ENCODE data around the gene GPD2.
A peak's percentile ranks its signal among the peaks of the same experiment; 100 is the strongest.

The GPD2 gene

DNA sequence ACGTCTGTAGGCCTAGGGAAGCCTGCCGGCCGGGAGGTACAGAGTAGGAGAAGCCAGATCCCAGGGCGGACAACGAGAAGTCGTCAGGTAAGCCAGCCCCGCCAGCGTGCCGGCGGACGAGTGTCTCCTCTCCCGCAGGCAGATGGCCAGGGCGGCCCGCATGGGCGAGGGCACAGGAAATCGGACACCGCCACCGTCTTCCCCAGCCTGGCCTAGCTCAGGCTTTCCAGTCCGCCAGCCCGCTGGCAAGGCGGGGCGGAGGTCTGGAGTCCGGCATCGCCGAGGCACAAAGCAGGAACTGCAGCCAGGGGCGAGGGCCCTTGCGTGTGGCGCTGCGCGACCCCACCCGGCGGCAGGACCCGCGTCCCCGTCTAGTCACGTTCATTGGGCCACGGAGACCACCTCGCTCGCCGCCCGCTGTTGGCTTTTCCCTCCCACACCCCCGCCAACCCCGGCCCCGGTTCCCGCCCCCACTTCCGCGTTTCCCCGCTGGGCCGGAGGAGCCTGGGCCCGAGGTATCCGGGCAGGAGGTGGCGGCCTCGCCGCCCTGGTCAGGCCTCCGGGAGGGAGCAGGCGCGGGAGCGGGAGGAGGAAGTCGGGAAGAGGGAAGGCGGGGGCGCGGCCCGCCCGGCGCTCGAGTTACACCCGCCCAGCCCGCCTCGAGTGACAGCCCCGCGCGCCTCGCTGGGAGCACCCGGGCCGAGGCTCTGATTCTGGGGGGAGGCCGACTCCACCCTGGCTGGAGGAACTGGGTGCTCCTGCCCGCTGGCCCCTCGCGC lies at the start of gene GPD2:
Gene GPD2 (plus strand): TSS at position 662 of the 779 bp plus-strand sequence. CDS start 39,727 bp downstream, outside the sequence.
- peak; percentile 45 for DNase-seq (ENCODE audit: low read depth)

DNA sequence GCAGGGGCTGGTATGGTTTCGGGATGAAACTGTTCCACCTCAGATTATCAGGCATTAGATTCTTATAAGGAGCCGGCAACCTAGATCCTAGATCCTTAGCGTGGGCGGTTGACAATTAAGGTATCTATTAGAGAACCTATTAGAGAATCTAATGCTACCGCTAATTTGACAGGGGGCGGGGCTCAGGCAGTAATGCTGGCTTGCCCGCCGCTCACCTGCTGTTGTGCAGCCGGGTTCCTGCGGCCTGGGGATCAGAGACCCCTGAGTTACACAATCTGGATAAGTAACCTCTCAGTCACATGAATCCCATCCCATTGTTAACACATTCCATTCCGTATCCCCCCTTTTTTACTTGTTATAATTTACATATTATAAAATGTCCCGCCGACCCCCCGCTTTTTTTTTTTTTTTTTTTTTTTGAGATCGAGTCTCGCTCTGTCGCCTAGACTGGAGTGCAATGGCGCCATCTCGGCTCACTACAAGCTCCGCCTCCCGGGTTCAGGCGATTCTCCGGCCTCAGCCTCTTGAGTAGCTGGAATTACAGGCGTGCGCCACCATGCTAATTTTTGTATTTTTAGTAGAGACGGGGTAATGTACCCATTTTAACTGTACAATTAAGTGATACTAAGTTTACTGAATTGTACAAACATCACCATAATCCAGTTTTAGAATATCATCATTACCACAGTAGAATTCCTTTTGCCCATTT lies 42.0 kb upstream of the GPD2 start:
- DNase-seq (ENCODE audit: low read depth) = no peak

DNA sequence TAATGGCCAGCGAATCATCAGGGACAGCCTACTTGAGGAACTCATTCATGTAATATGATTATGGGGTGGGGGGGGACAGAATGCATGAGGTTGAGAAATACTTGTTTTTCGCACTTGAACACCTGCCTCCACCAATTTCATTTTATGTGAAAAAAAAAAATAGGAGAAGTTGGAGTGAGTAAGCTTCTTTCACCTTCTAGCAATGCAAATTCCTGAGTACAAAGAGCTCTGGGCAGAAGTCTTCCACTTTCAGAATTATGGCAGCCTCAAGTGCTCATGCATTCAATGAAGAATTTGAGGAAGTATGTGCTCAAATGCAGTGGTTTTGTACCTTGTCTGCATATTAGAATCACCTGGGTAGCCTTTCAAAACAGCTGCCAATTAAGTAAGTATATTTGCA lies 40.1 kb upstream of the GPD2 start:
- no peak for DNase-seq (ENCODE audit: low read depth)

DNA sequence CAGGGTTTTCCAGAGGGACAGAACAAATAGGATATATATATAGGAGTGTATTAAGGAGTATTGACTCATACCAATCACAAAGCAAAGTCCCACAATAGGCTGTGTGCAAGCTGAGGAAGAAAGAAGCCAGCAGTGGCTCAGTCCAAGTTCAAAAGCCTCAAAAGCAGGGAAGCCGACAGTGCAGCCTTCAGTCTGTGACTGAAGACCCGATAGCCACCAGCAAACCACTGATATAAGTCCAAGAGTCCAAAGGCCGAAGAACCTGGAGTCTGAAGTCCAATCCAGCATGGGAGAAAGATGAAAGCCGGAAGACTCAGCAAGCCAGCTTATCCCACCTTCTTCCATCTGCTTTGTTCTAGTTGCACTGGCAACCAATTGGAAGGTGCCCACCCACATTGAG lies 39.0 kb upstream of the GPD2 start:
- no peak for DNase-seq (ENCODE audit: low read depth)

DNA sequence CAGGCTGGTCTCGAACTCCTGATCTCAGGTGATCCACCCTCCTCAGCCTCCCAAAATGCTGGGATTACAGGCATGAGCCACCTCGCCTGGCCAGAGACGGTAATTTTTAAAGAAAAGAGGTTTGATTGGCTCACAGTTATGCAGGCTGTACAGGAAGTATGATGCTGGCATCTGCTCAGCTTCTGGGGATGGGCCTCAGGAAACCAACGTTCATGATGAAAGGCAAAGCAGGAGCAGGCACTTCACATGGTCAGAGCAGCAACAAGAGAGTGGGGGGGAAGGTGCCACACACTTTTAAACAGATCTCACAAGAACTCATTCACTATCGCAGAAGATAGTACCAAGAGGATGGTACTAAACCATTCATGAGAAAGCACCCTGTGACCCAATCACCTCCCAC lies 38.0 kb upstream of the GPD2 start:
- no peak for DNase-seq (ENCODE audit: low read depth)

DNA sequence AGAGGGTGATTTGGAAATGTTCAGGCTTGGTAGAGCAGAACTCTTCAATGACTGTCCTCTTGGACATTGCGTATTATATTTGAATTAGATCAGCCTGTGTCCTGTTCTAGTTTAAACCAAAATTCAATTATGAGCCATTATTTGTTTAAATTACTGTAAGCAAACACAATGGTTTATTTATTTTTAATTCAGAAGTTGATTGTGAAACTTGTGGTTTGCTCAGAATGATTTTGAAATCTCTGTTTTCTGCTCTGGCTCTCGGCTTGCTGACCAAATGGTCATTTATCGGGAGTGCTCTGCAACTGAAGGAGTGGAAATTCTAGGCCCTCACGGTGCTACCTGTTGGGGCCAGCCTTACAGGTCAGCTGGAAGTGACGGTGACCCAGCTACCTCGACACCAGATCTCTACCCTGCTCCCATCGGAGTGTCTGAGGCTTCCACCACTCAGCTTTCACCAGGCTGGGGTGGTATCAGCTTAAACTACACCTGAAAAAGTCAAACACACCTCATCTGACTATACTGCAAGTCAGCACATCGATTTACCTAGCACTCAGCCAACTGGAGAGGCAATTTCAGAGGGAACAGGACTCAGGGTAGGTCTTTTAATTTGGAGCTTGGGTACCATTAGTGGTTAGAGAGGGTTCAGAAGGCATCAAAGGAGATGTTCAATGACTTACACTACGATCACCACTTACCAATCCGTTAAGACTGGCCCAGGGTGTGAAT lies 36.8 kb upstream of the GPD2 start:
- DNase-seq (ENCODE audit: low read depth) = no peak

DNA sequence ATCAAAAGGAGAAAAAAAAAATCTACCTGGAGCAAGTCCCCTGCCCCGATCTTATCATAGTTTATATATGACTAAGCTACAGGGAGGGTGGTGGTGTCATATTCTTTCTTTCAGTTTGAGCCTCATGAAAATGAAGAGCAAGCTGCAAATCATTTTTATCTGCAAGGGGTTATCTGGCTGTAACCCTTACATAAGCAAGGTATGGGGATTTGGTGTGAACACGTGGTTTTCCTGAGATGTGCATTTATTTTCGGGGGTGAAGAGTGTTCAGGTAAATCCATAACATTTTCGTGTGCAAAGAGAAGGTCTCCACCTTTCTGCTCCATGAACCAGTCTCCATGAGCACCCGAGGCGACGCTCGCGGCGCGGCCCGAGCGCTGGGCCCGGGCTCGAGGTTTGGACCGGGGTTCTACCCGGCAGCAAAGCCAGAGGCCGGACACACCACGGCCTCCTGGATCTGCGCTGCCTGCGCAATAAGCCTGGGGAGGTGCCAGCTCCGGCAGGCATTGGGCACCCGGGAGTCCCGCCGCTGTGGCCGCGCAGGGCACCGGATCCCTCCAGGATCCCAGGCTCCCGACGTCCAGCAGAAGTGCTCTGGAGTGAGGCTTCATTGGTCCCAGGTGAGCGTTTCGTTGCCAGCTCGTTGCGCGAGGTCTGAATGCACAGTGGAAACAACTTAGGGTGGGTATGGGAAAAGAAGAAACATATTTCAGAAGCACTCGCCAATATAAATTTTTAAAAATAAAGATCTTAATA lies 36.1 kb upstream of the GPD2 start:
- peak; percentile 31 for DNase-seq (ENCODE audit: low read depth)

DNA sequence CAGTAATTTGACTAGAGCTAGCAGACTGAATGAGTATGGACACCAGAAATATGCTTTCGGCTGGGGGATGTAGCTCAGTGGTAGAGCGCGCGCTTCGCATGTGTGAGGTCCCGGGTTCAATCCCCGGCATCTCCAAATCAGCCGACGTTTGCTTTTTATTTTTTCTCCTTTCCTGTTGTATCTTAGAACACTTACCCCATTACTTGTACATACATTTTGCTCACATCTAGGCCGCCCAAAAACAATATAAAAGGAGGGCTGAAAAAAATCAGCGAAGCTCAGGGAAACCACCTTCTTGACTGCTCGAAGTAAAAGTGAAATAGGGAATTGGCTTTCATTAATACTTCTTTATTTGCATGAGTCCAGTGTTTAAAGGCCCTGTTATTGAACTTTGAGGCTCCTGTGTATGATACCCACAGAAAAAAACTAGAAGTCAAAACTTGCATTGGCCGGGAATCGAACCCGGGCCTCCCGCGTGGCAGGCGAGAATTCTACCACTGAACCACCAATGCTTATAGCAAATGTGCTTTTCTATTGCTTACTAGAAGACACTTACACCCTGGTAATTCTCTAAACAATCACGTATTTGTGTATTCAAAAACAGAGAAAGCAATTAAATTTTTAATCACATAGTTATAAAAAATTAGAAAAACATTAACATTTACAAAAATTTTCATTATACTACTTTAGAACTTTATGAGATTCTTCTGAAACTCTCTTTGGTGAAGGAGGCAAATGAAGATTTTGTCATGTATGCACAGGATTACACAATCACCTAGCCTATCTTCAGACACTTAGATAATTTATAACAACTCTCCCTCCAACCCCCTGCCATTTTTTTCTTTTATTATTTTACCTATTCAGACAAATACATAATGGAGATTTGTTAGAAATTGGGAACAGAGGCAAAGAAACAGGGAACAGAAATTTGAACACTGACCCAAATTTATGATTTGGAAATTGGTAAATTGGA lies 35.2 kb upstream of the GPD2 start:
- DNase-seq (ENCODE audit: low read depth) = peak; percentile 64

DNA sequence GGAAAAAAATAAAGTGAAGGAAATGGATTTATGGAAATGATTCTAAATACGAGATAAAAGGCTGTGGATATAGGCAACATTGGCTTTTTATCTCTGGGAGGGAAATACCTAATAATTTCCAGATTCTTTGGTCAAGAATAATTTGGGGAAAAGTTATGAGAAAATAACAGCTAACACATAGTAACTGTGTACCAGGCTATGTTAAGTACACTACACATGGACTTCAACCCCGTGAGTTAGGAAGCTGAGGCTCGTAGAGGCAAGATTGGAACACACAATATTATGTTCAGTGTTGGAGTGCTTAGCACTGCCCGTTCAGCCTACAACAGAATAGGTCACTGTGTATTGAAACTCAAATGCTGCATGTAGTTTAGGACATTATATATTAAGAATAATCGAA lies 34.3 kb upstream of the GPD2 start:
- no peak for DNase-seq (ENCODE audit: low read depth)

DNA sequence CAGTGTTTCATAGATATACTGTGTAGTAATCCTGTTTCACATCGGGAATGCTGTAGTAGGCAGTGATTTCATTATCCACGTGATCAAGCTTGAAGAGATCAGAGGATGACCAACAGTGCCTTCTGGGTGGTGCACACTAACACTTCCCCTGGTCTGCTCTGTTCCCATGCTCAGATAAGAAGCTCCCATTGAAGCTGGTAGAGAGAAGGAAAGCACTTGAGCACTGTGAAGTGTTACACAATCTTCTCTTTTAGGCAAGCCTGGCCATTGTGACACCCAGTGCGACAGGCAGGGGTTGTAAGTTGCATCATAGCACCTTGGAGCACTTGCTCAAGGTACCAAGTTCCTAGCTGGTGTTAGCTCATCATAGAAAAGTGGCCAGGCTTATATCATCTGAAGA lies 30.6 kb upstream of the GPD2 start:
- DNase-seq (ENCODE audit: low read depth) = no peak

DNA sequence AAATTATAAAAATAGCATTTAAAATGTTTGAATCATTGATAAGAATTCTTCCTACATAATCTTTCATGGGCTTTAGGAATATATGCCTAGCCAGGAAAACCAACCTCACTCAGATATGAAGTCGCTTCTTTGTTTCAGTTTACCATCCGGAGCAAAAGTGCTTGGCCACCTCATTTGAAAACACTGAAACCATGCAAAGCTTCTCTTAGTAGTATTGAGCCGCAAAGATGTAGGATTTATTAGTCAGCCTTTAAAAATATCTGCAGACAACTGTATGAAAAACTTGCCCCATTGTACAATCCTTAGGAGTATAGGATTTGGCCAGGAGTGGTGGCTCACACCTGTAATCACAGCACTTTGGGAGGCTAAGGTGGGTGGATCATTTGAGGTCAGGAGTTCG lies 24.3 kb upstream of the GPD2 start:
- DNase-seq (ENCODE audit: low read depth) = no peak

DNA sequence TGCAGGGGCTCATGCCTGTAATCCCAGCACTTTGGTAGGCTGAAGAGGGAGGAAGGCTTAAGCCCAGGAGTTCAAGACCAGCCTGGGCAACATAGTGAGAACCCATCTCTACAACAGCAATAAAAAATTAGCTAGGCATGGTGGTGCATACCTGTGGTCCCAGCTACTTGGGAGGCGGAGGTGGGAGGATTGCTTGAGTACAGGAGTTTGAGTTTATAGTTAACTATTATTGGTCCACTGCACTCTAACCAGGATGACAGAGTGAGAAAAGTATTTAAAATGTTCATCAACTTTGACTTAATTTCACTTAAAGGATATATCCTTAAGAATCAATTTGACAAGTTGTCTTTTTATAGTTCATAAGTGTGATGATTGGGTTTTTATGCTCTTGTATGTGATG lies 14.3 kb upstream of the GPD2 start:
- DNase-seq (ENCODE audit: low read depth) = no peak

DNA sequence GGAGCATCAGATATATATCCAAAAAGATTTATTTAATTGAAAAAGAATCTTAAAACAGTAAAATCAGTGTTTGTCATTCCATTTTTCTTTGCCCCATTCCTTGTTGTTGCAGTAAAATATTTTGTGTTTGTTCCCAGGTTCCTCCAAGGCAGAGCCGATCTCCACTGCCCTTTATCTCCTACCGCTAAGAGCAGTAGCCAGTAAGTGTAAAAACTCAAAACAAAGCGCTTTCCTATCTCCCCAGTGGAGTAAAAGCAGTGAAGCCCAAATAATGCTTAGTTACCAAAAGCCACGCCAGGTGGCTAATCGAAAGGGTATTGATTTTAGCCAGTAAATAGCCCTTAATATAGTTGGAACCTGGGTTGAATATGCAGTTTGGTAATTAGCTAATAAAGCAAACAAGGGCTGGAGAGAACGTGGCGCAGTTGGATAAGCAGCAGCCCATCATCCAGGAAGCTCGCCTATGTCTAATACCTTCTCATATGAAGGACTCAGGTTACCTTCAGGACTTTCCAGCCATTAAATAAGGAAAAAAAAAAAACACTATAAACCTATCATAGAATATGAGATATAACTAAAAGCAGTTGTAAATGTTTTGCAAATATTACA lies 12.4 kb upstream of the GPD2 start:
- DNase-seq (ENCODE audit: low read depth) = no peak

DNA sequence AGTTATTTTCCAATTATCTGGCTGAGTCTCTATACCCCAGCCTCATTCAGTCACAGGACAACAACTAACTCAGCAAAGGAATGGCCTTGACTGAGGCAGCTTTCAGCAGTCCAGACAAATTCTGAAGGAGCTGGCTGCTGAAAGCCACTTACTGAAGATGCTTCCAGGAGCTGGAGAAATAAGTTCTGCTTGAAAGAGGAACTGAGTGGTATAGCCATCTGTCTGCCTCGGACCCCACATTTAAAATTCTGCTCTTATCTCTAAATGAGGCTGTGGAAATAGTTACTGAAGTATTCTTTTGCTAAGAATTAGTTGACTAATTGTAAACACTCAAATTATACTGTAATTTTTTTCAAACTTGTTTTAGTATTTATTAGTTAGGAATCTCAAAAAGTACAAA lies 9.1 kb upstream of the GPD2 start:
- no peak for DNase-seq (ENCODE audit: low read depth)

DNA sequence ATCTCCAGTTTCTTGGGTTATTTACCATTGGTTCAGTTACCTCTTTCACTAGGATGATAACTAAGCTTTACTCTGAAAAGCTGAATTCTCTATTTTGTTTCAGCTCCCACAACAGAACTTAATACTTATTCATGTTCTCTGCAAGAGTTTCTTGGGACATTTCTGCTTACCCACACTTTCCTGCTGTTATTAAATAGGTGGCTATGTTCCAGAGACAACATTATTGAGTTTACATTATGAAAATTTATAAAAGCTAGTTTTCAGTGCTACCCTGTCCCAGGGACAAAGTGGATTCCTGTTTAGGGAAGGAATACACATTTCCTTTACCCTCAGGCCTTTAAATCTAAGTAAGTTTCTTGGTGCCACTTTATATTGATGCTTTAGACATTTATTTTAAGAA lies 7.0 kb upstream of the GPD2 start:
- no peak for DNase-seq (ENCODE audit: low read depth)

DNA sequence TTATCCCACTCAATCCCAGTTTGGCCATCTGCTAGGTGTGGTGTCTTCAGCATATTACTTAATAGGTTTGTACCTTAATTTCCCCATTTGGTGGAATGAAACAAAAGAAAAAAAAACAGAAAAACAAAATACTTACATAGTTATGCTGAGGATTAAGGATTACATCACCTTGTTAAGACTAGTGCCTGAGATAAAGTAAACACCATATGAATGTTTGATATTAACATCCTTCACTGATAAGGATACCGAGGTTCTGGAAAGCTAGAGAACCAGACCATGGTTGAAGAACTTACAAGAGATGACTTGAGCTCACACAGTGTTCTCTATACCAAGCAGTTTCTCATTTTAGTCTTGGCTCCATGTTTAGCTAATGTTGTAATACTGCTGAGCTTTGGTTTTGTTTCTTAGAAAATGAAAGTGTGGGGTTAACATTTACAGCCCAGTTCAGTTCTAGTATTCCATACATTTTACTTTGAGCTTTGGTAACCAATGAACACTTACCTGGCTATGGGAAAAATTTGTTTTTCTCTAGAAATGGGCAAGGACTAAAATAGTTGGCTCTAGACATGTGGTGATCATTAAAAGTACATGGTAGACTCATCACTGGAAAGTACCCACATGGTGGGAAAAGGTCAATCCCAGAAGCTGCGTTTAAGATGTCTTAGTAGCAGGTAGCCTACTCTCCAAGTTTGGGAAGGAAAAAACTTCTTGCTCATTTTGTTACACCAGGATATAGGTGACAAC lies 5.8 kb upstream of the GPD2 start:
- no peak for DNase-seq (ENCODE audit: low read depth)

DNA sequence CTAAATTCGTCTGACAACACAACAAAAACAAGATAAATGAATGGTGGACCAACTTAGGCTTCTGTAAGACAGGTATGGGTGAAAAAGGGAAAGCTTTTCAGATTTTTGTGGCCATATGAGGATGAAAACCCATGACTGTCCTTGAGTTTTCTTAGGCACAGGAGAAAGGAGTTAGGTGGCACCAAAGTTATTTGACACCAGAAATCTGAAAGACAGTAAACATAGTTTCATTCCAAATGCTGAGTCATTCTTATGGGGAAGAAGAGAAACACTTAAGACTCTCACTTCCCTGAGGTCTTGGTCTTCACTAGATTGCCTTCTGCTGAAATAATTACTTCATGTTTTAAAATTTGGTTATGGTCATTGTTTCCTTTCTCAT lies 5.2 kb upstream of the GPD2 start:
- no peak for DNase-seq (ENCODE audit: low read depth)

DNA sequence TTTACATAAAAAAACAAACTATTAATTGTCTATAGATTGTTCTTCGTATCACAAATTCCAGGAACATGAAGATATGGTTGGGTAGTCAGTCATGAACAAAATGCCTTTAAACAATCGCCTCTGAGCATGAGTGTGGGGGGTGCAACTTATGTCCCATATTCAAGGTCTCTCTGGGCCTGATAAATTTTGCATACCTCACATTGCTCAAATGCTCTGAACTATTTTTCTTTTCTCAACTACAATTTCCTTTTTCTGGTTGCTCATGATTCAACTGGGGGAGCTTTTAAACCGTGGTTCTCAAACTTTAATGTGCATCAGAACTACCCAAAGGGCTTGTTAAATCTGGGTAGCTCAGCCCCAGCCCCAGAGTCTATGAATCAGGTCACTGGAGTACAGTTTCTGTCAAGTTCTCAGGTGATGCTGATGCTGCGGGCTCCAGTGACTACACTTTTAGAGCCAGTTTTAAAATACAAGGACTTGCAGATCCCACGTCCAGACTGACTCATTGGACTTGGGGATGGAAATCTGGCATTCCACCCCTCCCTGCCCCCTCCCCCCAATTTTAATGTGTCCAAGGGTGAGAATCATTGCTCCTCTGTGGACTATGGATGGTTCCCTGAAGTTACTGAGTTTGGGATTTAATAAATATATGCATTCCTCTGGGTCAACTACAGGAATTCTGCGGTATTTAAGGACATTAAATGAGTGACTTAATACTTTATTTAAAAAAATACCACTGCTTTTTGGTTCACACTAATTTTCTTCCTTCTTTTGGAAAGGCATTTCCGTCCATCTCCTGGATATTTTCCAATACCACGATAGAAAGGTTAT lies 1.5 kb upstream of the GPD2 start:
- DNase-seq (ENCODE audit: low read depth) = no peak

DNA sequence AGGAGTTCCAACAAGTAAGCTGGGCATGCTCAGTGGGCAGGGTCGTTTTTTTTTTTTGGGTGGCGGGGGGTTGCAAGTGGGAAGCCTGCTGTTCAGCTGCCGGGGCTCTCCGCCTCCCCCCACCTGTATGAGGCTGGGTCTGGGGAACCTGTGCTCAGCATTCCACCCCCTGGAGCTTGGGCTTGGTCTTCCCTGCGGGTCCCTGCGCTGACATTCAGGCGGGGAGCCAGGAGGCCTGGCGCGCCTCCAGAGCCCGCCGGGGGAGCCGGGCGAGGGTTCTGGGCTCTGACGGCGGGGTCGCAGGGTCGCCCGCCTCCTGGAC lies 822 bp upstream of the GPD2 start:
- DNase-seq (ENCODE audit: low read depth) = no peak
